Kasumi-1 (cell line): ENCODE measurements around the gene PRSS1.
"Not testable (repeated sequence)": the region's sequence is repeated elsewhere in the genome, so short reads cannot be mapped to it uniquely, and the experiment has no call there.

Experiments
- DNase-seq, 2 experiments: peaks; one replicate each; lab custom pipeline; 2025; lab: John Stamatoyannopoulos, UW

The PRSS1 gene

DNA sequence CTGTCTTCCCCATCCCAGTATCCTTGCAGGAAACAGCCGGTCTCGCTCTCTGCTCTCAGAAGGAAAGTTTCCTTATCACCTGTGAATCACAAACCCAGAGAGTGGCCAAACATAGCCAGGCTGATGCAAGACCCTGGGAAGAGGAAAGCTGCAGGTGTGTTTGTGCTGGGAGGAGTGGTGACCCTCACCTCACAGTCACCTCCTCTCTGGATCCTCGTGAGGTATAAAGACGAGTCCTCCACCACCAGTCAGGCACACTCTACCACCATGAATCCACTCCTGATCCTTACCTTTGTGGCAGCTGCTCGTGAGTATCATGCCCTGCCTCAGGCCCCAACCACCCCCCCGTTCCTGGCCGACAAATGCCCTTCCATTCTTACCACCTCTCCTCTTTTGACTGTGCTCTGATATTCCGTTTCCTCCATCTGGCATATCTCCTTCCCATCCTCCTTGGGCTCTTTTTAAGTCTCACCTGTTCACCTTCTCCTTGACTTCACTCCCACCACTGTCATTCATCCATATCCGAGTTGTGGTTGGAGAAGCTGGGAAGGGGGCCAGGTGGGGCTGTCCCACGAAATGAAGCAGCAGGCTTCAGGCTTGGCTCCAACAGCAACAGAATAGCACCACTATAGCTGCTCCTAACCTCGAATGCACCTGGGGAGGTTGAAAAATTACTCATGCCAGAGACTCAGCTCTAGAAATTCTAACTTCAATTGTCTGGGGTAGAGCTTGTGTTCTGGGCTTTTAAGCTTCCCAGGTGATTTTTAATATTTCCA, at the start of gene PRSS1:
Gene PRSS1 (plus strand): TSS at position 255 of the 776 bp plus-strand sequence. CDS start 13 bp downstream, at position 268.
- no peak for DNase-seq

DNA sequence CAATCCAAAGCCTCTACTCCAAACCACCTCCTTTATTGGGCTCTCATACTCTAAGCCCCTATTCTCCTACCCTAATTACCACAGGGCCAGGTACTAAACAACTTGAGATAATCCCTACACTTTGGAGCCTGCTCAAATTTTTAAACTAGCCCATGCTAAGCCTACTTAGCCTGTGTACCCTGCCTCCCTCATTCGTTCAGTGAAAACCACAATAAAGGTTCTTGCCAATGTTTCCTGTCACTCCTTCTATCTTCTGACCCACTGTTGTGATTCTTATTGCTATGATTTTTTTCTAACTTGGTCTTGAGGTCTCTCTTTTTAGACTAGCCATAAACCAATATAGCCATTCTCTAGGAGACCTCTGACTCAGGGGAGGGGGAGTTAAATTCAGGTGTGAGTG, 48.3 kb upstream of the PRSS1 start:
- not testable (repeated sequence) for DNase-seq

- peak; percentile 56 to 64 for DNase-seq
Measured at GRCh38 chr7:142703655-142704305, 45.5 kb upstream of the PRSS1 start.

DNA sequence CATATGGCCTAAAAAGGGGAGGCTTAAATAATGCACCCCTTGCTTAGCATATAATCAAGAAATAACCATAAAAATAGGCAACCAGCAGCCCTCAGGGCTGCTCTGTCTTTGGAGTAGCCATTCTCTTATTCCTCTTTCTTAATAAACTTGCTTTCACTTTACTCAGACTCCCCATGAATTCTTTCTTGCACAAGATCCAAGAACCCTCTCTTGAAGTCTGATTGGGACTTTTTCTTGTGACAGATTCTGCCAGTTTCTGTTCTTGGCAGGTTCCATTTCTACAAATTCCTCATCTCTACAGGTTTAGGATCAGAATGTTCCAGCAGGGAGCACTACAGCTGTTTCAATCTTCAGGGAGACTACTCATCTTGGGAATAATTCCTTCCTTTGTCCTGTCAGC, 40.5 kb upstream of the PRSS1 start:
- DNase-seq: not testable (repeated sequence)

- DNase-seq: no peak
Measured at GRCh38 chr7:142709921-142710320, 39.4 kb upstream of the PRSS1 start.

DNA sequence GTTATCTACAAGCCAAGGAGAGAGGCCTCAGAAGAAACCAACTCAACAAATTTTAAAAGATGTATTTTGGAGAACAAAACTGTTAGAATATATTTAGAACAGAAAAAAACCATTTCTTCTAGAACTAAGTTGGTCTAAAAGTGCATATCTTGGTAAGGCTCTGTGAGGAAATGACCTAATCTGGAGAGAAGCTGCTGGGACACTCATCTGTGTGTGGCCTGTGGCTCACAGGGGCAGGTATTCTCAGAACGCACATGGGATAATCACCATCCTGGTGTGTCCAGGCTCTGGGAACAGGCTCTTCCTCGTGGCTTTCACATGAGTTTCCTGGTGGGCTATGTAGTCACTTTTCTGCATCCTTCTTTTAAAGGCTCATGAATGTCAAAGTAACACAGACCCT, 38.1 kb upstream of the PRSS1 start:
- DNase-seq: peak; percentile 22 to 41

DNA sequence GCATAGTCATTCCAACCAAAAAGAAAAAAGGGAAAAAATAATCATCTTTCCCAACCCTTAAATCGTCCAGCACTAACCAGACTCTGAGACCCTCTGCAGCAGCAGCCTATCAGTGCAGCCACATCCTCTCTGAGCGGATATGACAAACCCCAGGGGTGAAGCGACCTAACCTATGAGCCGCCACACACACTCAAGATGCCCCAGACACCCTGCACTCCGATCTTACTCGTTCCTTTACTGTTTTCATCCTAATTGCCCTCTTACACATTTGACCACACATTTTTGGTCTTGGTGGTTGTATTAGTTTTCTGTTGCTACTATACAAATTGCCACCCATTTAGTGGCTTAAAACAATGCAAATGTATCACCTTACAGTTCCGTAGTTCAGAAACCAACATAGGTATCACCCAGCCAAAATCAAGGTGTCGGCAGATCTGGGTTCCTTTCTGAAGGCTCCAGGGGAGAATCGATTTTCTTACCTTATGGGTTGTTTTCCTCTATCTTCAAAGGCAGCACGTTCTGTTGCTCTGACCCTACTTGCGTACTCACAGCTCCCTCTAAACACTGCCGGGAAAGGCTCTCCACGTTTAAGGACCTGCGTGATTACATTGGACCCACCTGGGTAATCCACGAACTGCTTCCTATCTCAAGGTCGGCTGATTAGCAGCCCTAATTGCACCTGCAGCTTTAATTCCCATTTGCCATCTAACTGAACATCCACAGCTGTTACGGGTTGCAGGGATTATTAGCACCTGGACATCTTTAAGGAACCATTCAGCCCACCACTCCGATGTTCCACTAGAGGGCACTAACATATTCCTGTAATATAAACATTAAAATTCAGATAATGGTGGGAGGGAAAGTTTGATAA, 37.3 kb upstream of the PRSS1 start:
- peak; percentile 73 to 79 for DNase-seq

- no peak for DNase-seq
Measured at GRCh38 chr7:142712617-142712957, 36.7 kb upstream of the PRSS1 start.

DNA sequence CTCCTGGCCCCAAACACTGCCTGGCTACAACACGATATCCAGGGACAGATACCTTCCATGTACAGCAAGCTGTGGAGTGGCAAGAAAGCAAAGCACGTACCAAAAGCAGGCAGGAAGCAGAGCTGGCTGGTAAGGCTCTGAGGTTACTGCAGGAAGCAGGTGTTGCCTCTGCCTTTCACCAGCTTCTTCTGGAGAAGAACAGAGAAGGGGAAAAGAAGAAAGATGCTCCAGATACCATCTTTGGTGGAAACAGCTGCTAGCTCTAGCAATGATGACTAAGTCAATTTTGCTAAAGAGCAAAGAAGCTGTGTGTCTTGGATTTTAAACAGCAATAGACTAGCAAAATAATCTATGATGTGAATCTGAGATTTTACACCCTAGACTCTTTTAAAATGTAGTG, 34.9 kb upstream of the PRSS1 start:
- peak; percentile 98 to 99 for DNase-seq

- DNase-seq: peak; percentile 77 to 78
Measured at GRCh38 chr7:142716596-142716995, 32.7 kb upstream of the PRSS1 start.

DNA sequence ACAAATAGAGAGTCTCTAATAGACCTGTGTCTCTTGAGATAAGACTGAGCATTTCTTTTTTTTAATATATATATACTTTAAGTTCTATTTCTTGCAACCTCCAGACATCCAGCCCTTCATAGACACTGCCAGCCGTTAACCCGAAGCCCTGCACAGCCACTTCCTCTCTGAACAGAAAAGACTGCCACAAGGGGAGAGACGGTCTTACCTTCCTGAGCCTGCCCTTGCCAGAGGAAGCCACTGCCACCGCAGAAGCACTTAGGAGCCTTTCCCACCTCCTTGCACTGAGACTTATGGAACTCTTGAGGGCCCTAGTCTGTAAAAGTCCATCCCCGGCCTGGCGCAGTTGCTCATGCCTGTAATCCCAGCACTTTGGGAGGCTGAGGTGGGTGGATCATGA, 31.8 kb upstream of the PRSS1 start:
- peak; percentile 98 for DNase-seq

- DNase-seq: no peak
Measured at GRCh38 chr7:142718313-142718712, 31.0 kb upstream of the PRSS1 start.

GRCh38 chr7:142720172-142720773, 29.0 kb upstream of the PRSS1 start:
- DNase-seq: peak; percentile 66 to 68

DNA sequence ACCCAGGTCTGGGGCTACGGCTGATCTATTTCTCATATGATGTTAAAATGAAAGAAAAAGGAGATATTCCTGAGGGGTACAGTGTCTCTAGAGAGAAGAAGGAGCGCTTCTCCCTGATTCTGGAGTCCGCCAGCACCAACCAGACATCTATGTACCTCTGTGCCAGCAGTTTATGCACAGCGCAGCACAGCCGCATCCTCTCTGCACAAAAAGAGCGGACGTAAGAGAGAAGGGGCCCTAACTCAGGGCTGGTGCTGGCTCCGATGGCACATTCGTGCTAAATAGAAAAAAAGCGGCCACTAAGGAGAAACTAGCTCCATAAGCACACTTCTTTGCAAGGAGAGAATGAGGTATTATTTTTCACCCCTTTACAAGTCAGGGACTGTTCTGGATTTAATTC, 28.3 kb upstream of the PRSS1 start:
- peak; percentile 75 for DNase-seq

- peak; percentile 50 to 51 for DNase-seq
Measured at GRCh38 chr7:142722248-142722794, 27.0 kb upstream of the PRSS1 start.

DNA sequence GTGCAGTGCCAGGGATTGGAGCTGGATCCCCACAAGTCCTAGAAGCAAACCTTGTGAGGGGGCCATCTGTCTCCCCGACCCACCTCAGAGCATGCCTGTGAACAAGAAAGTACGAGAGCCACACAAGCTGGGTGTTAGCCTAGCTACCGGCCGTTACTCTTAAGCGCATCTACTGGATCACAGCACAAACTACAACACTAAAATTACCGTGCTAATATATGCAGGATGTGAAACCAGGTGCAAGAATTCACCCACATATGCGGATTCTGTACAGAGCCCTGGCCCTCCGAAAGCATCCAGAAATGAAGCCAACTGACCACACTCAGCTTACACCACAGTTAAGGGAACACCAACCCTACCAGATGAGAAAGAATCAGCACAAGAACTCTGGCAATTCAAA, 16.0 kb upstream of the PRSS1 start:
- no peak for DNase-seq

DNA sequence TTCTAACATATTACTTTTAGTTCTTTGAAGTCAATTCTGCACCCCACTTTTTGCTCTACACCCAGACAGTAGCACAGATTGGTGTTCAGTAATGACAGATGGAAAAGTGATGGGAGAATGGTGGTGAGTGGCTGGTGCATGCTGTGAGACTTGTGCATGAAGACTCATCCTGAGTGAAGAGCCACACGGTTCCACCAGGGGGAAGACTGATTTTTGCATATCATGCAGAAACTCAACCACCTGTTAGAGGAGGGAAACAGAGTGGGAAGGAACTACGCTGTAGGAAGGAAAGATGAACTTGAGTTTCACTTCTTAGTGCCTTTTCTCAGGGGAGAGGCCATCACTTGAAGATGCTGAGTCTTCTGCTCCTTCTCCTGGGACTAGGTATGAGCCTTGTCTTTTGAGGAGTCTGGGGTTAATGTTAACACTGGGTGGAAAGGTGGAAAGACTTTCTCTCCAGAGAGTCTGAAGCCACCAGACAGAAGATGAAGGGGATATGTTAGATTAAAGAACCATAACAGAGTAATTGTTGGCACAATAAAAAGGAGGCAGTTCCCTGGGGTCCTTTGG, 9.3 kb upstream of the PRSS1 start:
- DNase-seq: no peak

DNA sequence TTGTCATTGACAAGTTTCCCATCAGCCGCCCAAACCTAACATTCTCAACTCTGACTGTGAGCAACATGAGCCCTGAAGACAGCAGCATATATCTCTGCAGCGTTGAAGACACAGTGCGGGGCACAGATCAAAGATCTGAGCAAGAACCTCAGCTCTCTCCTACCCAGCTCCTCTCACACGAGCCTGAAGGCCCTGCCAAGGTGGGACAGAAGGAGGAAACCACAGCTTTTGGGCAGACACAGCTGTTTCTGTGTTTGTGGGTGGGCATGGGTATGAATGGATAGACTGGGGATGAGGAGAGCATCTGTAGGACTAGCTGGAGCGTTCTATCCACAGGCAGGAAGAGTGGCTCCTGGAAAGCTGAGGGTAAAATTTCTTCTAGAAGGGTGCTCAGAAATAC, 8.5 kb upstream of the PRSS1 start:
- DNase-seq: no peak

GRCh38 chr7:142741932-142742331, 7.3 kb upstream of the PRSS1 start:
- not testable (repeated sequence) for DNase-seq

DNA sequence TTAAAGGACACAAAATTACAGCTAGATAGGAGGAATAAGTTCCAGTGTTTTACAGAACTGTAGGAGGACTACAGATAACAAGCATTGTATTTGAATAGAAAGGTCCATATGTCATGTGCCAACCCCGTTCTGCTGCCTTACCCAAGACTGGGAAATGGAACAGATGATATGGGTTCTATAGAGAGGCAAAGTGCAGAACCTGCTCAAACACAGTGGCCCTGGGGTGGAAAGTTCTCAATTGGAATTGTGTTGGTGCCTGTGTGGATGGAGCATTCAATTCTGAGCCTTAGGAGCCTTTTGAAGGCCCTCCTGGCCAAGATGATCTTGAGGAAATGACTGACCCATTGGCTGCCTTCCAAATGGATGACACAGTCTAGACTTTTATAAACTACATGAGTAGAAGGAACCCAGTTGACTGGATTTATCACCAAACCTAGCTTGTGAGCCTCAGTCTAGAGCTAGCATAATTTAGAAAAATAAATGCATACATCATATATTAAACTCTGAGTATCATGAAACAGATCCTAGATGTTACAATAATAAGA, 4.1 kb upstream of the PRSS1 start:
- no peak for DNase-seq

- no peak for DNase-seq
Measured at GRCh38 chr7:142745745-142746144, 3.5 kb upstream of the PRSS1 start.
